Chondrocyte (in vitro differentiated cells): Measurements from ENCODE around the gene IFT122. TPM values are rescaled to one million over a fixed set of nuclear protein-coding genes. Genes with fewer than 3 reads are reported as not detected.
A peak's percentile ranks its signal among the peaks of the same experiment; 100 is the strongest.

Experiments
- DNase-seq: peaks from one replicate; pipeline ENCODE4 v3.0.0; 2021; ENCODE audit warnings: mixed read lengths, low spot score
- H3K27ac Mint-ChIP-seq: one replicate; pipeline ENCODE4 v1.8.0; 2021; ENCODE audit warnings: mild to moderate bottlenecking, moderate library complexity, mixed read lengths; ENCODE audit not compliant: unreplicated experiment
- H3K27me3 Mint-ChIP-seq: 2 replicates; pipeline ENCODE4 v1.8.0; 2021; ENCODE audit warnings: low read depth, mixed read lengths
- H3K36me3 Mint-ChIP-seq: 2 replicates; pipeline ENCODE4 v1.8.0; 2021; ENCODE audit warnings: low read depth, mixed read lengths
- H3K4me1 Mint-ChIP-seq: 2 replicates; pipeline ENCODE4 v1.8.0; 2021; ENCODE audit warnings: low read depth, mild to moderate bottlenecking, mixed read lengths
- H3K4me3 Mint-ChIP-seq: one replicate; pipeline ENCODE4 v1.8.0; 2021; ENCODE audit warnings: mild to moderate bottlenecking, moderate library complexity, mixed read lengths; ENCODE audit not compliant: unreplicated experiment
- H3K9me3 Mint-ChIP-seq: 2 replicates; pipeline ENCODE4 v1.8.0; 2021; ENCODE audit warnings: low read depth, mixed read lengths
- CTCF ChIP-seq: fragments of 200-600 bp; sonication (generic); IDR thresholded peaks from 2 replicates; pipeline ENCODE4 v1.5.0; 2021; ENCODE audit warnings: antibody characterized with exemption, mild to moderate bottlenecking, moderate library complexity
- total RNA-seq: library from RNA; stranded (reverse); gene quantifications from 3 replicates; pipeline ENCODE4 v1.2.1, GENCODE V29; 2021

The IFT122 gene
- total RNA-seq, 1 donor from 2014 or later = 16.2 TPM

GRCh38 chr3:129440618-129441190 is 680 bp downstream of the IFT122 start:
- Mint-ChIP-seq H3K4me1 (peaks cover 46% of the 10 kb centered on the region), H3K27me3 (no peaks in the 10 kb centered on the region), H3K4me3 (peak overlapping the region; percentile 95), H3K27ac (peak overlapping the region; percentile 99), H3K36me3 (peaks cover 10% of the 10 kb centered on the region), H3K9me3 (no peaks in the 10 kb centered on the region)
- no peak for DNase-seq
- TF ChIP-seq CTCF = no peak

- TF ChIP-seq CTCF = no peak
- Mint-ChIP-seq H3K9me3 (no peaks in the 10 kb centered on the region), H3K27ac (peak overlapping the region; percentile 99), H3K4me3 (peak overlapping the region; percentile 95), H3K27me3 (no peaks in the 10 kb centered on the region), H3K36me3 (peaks cover 8% of the 10 kb centered on the region), H3K4me1 (peaks cover 46% of the 10 kb centered on the region)
- DNase-seq = no peak
Observed at GRCh38 chr3:129441215-129441614, 1.2 kb downstream of the IFT122 start.

DNA sequence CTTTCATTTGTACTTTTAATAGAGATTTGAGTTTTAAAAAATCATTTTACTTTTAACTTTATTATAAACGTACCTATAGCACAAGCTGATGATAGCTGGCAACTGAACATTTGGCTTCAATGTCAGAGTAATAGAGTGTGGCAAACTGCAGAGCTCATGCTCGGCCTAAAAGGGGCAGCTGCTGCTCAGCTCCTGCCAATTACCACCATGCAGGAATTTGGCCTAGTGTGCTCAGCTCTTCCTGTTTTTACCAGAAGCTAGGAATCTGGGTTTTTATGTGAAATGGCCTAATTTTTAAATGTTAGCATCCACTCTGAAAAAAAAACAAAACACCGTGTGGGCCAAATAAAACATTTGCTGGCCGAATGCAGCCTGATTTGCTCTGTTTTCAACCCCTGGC is 1.8 kb downstream of the IFT122 start:
- Mint-ChIP-seq H3K27me3 (no peaks in the 10 kb centered on the region), H3K4me1 (peaks cover 48% of the 10 kb centered on the region), H3K4me3 (peak overlapping the region; percentile 95), H3K36me3 (peaks cover 5% of the 10 kb centered on the region), H3K27ac (peak overlapping the region; percentile 99), H3K9me3 (no peaks in the 10 kb centered on the region)
- DNase-seq = no peak
- peak; percentile 36 for TF ChIP-seq CTCF

GRCh38 chr3:129442486-129442885 is 2.5 kb downstream of the IFT122 start:
- Mint-ChIP-seq H3K36me3 (peaks cover 4% of the 10 kb centered on the region), H3K27ac (peak overlapping the region; percentile 99), H3K27me3 (no peaks in the 10 kb centered on the region), H3K4me3 (no peak overlapping the region), H3K4me1 (peaks cover 52% of the 10 kb centered on the region), H3K9me3 (no peaks in the 10 kb centered on the region)
- DNase-seq = no peak
- no peak for TF ChIP-seq CTCF

DNA sequence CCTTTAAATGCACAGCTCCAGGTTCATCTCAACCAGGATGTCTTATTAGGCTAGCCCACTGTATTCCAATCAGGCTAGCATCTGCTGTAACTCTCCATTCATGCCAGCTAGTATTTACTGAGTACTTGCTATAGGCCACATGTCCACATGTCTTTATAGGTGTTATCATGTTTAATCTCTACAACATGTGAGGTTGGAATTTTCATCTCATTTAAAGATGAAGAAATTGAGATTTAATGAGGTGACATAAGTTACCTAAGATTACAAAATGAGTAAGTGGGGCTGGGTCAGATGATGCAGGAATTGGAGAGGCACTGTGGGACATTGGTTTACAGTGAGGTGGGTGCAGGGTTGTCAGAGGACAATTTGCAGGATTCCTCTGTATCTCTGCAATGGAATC is 2.9 kb downstream of the IFT122 start:
- Mint-ChIP-seq H3K4me3 (no peak overlapping the region), H3K27me3 (no peaks in the 10 kb centered on the region), H3K4me1 (peaks cover 49% of the 10 kb centered on the region), H3K9me3 (no peaks in the 10 kb centered on the region), H3K36me3 (no peaks in the 10 kb centered on the region), H3K27ac (no peak overlapping the region)
- no peak for TF ChIP-seq CTCF
- no peak for DNase-seq
